Fibroblast of peridontal ligament (primary cell): ENCODE measurements around the gene NPRL2.
"Not testable (repeated sequence)": the region's sequence is repeated elsewhere in the genome, so short reads cannot be mapped to it uniquely, and the experiment has no call there.

Experiments used
- DNase-seq: peaks from one replicate; pipeline ENCODE4 v3.0.0-alpha.2; 2010; ENCODE audit errors: extremely low read depth

Gene NPRL2

DNA sequence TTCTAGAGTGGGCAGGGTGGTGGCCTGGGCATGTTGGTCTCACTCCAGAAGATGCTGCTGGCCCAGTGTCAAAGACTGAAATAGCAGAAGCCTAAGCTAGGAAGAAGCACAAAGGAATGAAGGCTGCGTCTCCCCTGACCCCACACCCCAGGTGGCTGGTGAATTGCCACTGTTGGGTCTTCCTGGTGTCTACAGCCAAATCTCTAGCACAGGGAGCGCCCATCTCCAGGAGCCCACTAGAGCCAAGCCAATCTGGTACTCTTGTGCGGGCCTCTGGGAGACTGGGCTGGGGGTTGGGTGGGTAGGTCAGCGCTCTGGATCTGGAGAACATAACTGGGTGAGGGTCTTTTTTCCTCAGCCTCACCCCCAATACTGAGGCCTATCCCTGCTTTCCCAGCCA, 23.4 kb downstream of the NPRL2 start:
- no peak for DNase-seq

DNA sequence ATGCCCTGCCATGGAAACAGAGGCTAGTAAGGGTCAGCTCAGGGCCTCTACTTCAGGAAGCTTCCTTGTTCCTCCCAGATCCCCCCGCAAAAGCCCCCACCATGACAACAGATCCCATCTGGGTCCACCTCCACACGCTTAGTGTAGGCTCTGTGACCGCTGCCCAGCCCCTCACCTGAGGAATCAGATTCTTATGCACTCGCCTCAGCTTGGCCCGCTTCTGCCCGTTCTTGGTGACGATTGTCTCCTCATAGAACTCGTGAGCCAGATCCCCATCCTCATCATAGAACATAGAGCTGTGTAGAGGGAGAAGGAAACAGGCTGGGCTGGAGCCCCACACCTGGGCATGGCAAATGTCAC, 24.4 kb downstream of the NPRL2 start:
- DNase-seq = no peak

GRCh38 chr3:50325497-50326181, 24.9 kb downstream of the NPRL2 start:
- DNase-seq = no peak

DNA sequence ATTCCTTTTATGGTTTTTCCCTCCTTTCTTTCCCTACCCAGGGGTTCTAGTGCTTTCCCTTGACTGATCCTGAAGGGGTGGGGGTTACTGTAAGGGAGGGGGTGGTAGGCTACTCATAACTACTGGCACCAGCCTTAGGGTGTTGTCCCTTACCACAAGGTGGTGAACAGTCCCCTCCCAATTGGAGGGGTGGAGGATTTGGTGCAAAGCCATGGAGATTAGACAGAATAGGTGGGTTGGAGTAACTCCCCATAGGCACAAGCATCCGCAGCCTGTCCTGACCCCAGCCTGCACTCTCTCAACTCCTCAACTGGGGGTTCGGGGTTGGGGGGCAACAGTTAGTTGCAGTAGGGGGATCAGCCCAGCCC, 25.5 kb downstream of the NPRL2 start:
- no peak for DNase-seq

DNA sequence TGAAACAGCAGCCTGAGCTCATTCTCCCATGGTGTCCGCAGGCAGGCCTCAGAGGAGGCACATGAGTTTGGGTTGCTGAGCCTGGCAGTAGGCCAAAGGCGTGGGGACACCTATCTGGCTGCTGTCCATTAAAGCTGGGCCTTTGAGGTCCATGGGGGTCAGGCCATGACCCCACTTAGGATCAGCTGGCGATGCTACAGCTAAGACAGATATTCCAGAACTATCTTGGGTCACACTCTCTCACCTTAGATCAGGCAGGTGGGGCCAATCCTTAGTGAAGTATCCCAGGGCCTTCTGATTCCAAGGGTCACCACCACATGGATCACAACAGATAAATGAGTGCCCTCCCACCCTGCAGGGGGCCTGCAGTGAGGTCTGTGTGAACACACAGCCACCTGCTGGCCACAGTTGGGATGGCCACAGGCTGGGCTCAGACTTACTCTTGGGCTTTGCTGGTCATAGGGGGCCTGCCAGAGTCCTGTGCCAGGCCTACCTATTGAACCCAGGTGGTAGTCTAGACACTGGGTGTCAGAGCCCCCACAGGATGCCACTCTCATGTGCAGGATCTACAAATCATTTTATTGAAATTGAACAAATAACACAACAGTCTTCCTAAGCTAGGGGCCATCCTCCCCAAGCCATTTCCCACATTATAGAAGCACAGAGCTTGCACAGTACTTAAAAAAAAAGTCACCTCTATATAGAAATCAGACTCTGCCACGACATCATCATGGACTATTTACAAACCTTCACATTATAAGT, 26.0 kb downstream of the NPRL2 start:
- peak; percentile 60 for DNase-seq

DNA sequence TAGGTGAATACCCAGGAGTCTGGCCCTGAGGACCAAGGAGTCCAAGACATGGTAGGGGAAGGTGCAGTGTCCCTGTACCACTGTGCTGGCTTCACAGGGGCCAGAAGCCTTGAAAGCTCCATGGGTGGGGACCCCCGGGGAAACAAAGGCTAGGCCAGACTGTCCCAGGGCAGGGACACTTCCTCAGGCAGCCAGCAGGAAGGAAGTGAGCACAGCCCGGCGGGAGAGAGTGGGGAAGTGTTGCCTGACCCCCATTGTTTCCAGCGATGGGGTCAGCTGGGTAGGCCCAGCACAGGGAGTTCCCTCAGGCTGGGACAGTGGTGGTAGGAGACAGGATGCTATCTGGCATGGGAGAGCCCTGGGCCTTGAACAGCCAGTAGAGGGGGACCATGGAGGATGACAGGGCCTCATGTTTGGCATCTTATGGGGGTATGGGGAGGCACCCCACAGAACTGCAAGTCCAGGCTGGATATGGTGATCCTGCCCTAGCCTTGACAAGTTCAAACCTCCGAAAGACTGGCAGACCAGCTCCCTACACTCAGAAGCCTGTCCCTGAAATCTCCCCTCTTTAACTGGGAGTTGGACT, 26.9 kb downstream of the NPRL2 start:
- DNase-seq = no peak

DNA sequence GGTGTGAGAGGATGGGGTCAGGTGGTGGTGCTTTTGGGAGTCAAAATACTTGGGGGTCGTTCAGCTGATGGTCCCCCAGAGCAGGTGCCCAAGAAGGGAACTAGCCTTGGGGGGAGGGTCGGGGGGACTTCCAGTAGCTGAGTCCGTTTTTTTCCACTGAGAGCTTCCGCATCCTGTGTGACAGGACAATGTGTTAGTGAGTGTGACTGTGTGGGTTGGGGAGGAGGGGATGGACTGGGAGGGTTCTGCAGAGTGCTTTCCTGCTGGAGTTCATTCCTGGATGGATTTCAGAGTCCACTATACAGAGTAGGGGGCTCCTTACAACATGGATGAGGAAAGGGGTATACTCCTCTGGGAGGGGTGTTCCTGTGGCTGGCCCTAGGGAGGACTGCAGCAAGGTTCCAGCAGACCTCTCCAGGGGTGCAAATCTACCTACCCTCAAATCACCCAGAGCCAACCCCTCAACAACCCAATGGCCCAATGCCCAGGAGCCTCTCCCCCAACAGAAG, 27.4 kb downstream of the NPRL2 start:
- no peak for DNase-seq

DNA sequence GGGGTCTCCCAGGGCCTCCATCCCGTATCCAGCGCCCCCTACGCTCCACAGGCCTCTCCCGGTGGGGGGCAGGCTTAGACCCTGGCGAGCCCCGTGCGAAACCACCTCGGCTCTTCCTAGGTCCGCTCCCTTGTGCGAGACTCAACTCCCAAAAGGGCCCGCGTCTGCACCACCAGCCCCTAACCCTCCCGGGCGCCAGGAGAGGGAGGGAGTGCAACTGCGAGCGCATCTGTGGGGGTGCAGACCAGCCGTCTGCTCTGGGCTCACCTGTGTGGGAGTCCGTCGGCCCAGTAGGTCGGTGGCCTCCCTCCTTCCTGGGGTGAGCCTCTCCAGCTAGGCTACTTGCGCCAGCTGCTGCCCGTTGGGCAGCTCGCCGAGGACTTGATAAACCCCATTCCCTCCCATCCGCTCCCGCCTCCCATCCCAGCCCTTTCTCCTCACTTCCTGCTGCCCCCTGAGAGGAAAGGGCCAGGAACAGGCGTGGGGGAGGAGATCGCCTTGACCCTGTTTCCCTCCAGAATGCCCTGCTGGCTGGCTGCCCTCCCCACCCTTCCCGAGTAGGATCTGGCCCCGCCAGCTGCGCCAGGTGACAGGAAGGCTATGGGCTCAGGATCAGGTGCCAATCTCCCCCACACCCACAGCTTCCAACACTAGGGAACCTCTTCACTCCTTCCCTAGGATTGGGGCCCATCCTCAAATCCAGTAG, 28.0 kb downstream of the NPRL2 start, which contains the start of gene HYAL2:
Gene HYAL2 (minus strand): TSS at position 360 of the 706 bp plus-strand sequence. CDS start 2,256 bp downstream, outside the sequence.
- DNase-seq = no peak

DNA sequence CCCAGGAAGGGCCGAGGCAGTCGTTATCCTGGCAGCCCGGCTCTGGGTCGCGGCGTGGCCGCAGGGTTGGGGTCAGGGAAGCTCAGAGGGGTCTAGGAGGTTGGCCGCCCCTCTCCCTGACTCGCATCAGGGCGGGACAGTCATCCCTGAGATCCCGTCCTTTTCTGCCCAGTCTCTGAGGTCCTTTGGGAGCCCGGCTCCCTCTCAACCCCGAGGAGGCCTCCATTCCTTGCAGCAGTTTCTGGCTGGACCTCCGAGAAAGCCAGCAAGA, 28.5 kb downstream of the NPRL2 start:
- no peak for DNase-seq

DNA sequence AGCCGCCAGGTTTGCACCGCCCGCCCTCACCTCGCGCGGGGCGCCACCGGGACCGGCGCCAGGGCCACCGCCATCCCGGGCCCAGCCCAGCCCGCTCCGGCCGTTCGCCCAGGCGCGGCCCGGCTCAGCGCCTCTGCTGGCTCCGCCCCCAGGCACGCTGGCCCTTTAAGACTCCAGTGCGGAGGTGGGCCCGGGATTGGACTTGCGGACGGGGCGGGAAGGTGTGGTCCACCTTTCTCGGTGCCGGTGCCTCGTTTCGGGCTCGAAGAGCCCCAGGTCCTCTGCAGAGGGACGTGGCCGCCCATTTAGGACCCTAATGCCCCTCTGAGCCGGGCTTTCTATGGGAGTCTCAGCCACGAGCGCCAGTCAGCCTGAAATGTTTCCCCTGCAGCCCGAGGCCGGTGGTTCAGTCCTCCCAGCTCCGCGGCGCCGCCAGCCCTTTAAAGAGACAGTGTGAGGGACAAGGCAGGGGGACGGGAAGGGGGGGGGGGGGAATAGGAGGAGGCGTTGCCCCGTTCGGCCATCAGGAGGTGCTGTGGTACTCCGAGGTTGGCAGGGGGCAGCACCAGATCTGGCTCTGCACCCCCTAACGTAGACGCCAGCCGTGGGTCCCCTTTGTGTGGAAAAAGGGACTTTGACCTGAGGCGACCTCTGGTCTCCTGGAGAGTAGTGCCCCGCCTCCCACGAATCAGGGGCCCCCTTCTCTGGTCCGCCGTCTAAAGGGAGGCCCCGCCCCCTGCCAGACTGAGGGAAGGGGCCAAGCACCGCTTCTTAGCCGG, 29.1 kb downstream of the NPRL2 start:
- DNase-seq = peak; percentile 78

- peak; percentile 40 for DNase-seq
These were observed 29.7 kb downstream of the NPRL2 start for GRCh38 chr3:50320853-50321335.

DNA sequence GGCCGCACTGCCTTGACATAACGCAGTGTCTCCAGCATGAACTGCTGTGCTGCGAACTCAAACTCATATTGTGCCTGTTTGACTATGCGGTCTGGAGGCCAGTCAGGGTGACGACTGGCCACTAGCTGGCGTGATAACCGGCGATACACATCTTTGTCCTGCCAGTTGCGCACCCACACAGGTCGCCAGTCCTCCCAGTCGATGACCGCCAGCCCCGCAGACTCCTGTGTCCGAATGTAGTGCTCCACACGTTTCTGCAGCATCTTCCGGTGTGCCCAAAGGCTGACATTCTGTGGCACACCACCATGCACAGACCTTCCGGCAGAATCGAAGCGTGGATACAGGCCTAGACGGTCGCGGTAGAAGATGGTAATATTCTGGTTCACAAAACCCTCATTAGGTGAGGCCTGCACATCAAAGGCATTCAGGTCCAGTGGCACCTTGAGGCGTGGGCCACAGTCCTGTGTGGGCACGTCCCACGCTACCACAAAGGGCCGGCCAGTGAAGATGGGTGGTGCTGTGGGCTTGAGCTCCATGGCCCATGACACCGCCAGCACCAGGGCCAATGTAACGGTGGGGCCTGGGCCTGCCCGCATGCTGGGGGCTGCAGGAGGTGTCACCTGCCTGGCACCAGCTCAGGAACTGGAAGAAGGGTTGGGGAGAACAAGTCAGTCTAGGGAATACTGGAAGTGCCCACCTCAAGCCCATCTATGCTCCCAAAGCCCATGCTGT, 30.5 kb downstream of the NPRL2 start:
- DNase-seq = no peak

DNA sequence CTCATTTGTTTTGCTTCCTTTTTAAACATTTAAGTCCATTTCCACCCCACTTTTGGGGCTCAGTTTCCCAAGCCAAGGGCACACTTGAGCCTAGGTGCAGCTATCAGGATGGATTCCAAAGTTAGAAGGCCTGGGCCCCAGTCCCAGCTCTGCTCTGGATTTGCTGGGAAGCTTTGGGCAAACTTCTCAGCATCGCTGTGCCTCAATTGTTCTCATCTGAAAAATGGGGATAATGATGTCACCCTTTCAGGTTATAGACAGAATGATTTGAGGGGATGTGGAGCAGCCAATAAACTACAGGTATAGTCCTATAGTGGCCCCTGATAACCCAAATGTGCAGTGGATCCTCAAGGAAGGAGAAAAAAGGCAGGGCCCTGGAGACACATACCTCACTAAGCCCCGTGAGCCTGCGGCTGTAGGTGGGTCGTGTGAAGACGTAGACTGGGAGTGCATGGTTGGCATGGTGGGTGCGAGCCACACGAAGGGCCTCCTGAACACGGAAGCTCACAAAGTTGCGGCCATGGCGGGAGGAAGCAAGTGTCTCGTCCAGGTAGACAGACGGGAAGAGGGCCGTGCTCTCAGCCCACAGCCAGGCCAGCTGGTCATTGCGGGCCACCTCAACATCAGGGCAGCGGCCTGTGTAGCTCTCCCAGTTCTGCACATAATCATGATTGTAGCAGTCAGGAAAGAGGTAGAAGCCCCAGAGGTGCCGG, 31.2 kb downstream of the NPRL2 start:
- no peak for DNase-seq

- no peak for DNase-seq
These were observed 32.0 kb downstream of the NPRL2 start for GRCh38 chr3:50318615-50319014.

DNA sequence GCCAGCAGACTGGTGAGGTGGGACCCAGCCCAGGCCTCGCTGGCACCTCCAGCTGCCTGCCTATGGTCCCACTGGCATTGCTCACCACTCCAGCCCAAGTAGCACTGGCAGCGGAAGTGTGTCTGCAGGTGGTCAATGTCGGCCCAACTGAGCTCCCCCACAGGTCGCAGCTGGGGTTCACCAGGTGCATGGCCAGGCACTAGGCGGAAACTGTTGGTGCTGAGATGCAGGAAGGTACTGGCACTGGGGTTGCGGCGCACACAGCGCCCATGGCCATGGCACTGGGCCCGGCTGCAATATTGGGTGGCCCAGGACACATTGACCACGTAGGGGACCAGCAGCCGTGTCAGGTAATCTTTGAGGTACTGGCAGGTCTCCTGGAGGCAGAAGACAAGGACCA, 32.4 kb downstream of the NPRL2 start:
- no peak for DNase-seq

DNA sequence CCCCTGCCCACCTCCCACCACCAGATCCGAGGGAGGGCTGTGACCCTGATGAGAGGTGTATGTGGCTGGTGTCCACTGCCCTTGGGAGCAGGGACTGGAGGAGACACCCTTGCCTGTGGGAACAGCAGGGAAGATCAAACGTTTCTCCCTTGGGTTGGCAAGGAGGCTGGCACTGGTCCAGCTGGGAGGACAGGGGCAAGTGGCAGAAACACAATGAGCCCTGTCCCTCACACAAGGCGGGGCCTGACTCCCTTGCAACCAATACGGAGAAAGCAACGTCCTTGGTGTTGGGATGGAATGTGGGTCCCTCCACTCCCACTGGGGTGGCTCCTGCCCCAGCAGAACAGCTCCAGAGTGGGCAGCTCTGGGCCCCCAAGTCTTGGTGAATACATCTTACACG, 33.3 kb downstream of the NPRL2 start:
- DNase-seq = no peak

GRCh38 chr3:50316657-50317242, 33.8 kb downstream of the NPRL2 start:
- DNase-seq = no peak

DNA sequence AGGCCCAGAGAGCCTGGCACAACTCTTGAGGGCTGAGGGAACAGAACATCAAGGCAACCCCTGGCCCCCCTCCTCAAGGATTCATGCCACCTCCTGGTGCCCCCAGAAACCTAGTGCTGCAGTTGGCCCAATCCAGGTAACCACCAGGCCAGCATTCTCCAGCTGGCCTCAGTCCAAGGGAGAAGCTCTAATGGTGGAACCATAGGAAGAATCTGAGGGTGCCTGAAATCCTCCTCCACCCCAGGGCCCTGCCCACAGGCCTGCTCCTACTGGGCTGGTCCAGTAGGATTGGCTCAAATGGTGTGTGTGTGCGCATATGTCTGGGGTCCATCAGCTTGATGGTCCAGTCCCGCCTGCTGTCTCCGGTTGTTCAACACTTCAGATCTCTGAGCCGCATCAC, 35.8 kb downstream of the NPRL2 start:
- no peak for DNase-seq

GRCh38 chr3:50314342-50314741, 36.2 kb downstream of the NPRL2 start:
- DNase-seq = no peak

- not testable (repeated sequence) for DNase-seq
These were observed 38.5 kb downstream of the NPRL2 start for GRCh38 chr3:50312041-50312440.
